ENCODE results near the gene GAL3ST1. TPM values are rescaled to one million over a fixed set of nuclear protein-coding genes. Genes with fewer than 3 reads are reported as not detected.

The GAL3ST1 gene
- total and polyA plus RNA-seq, 10 of the 15 experiments (the other 5 are each of a cell fraction or from before 2014, with no cell fraction given), result not detected

- ATAC-seq (peak; percentile 79), DNase-seq (ENCODE audit: low read depth, low spot score) (no peak), FAIRE-seq (no peak)
- no TSS peak for BruUV-seq (replicated peaks)
- ChIA-PET CTCF (interaction anchor here (0.7 to 6.4 kb wide), 23 partner anchors 9 to 319 kb away, joined by 3 to 51 read pairs (median 4); partner anchors contain the start of genes PES1 and SLC35E4), RAD21 (ENCODE audit: unreplicated experiment) (interaction anchor here (0.6 to 4.7 kb wide), 9 partner anchors 15 to 216 kb away, joined by 3 to 58 read pairs (median 5); partner anchors contain the start of genes PES1 and SLC35E4), POLR2A (interaction anchor here (0.6 to 1.3 kb wide), 6 partner anchors 9 to 183 kb away, joined by 3 to 7 read pairs (median 4); partner anchors contain the start of gene SLC35E4), SMC1A (ENCODE audit: uncharacterized antibody, unreplicated experiment) (interaction anchor here (0.7 to 3.6 kb wide), 11 partner anchors 12 to 314 kb away, joined by 3 to 18 read pairs (median 3); no protein-coding TSS in a partner anchor)
- WGBS (ENCODE audit: insufficient coverage, insufficient replicate concordance, low lambda C conversion rate, missing lambda C conversion rate), result 12% methylated on average over 22 of the region's 24 CpGs
- H3K9me3 ChIP-seq (replicated peaks; ENCODE audit: control insufficient read depth, insufficient read depth, low read length), result no peaks in the 10 kb centered on the region
- H3K9ac ChIP-seq (ENCODE audit: control insufficient read depth, insufficient read depth, low read length), result peak within 1 kb of the TSS; percentile 66
- peak within 1 kb of the TSS; percentile 54 for H3K27ac ChIP-seq (ENCODE audit: control insufficient read depth, insufficient read depth)
- H3K4me2 ChIP-seq (ENCODE audit: control insufficient read depth, insufficient read depth), result peak within 1 kb of the TSS; percentile 97
- H3K36me3 ChIP-seq (ENCODE audit: control insufficient read depth in 2 of 2, insufficient read depth in 2 of 2, low read length in 1 of 2), result no peaks in the 10 kb centered on the region
- H4K20me1 ChIP-seq (ENCODE audit: control insufficient read depth, insufficient read depth), result no peaks in the 10 kb centered on the region
- no peaks in the 10 kb centered on the region for H3K79me2 ChIP-seq (ENCODE audit: control insufficient read depth, insufficient read depth, low read length)
- H3K27me3 ChIP-seq (replicated peaks in 1 of 2; ENCODE audit: control insufficient read depth in 2 of 2, insufficient read depth in 2 of 2, low read length in 1 of 2), result no peaks in the 10 kb centered on the region
- peak within 1 kb of the TSS; percentile 66 for H3K4me3 ChIP-seq
- intact Hi-C loops (cut with micrococcal nuclease; ENCODE audit: unreplicated experiment), result no loop called here
- peaks cover 51% of the 10 kb centered on the region for H3K4me1 ChIP-seq (ENCODE audit: control insufficient read depth, insufficient read depth, low read length)
- H2AFZ ChIP-seq (ENCODE audit: control insufficient read depth, low read depth, low read length), result peak within 1 kb of the TSS; percentile 93
- in situ Hi-C loops (cut with MboI), result no loop called here
- TF ChIP-seq EED (IDR thresholded peaks at IDR 0.05; ENCODE audit: low read depth) (peak; percentile 68), SIN3A (IDR thresholded peaks at IDR 0.05; ENCODE audit: low read depth, low read length) (no peak), ATF3 (IDR thresholded peaks at IDR 0.05; ENCODE audit: borderline replicate concordance, extremely low read depth, low read depth, low read length) (peak; percentile 70; the same call in 1 of the 2 replicates), MXI1 (IDR thresholded peaks at IDR 0.05; ENCODE audit: low read depth, low read length) (0 out of 2 replicates have a peak, but pooled peaks have one; percentile 2), PBX3 (IDR thresholded peaks at IDR 0.05; ENCODE audit: insufficient replicate concordance, low read depth, low read length) (no peak), E4F1 (IDR thresholded peaks at IDR 0.05; ENCODE audit: borderline replicate concordance, partially characterized antibody) (no peak), CHD4 (IDR thresholded peaks at IDR 0.05) (no peak), CTCF (IDR thresholded peaks at IDR 0.05 in 2 of 3, conservative IDR thresholded peaks at IDR 0.05 in 1 of 3; ENCODE audit: control insufficient read depth in 2 of 3, extremely low read depth in 1 of 3, insufficient read depth in 1 of 3, low read depth in 3 of 3, low read length in 3 of 3) (0 out of 6 replicates have a peak, but pooled peaks of 1 of the 3 experiments have one; percentile 12), RUNX3 (IDR thresholded peaks at IDR 0.05; ENCODE audit: low read length) (peak; percentile 71), RELA (IDR thresholded peaks at IDR 0.05; ENCODE audit: borderline replicate concordance, partially characterized antibody) (no peak), BCL11A (IDR thresholded peaks at IDR 0.05; ENCODE audit: low read depth, low read length) (no peak), CBFB (IDR thresholded peaks at IDR 0.05; ENCODE audit: low read depth) (peak; percentile 37; the same call in 1 of the 2 replicates), HDAC2 (IDR thresholded peaks at IDR 0.05) (no peak), ZBED1 (IDR thresholded peaks at IDR 0.05; ENCODE audit: borderline replicate concordance) (no peak), RCOR1 (conservative IDR thresholded peaks at IDR 0.05; ENCODE audit: low read depth, low read length) (no peak), SREBF1 (IDR thresholded peaks at IDR 0.05; ENCODE audit: low read length) (no peak)
Measured at GRCh38 chr22:30606455-30607299, 32.2 kb upstream of the GAL3ST1 start, which contains the start of gene TCN2. Gene TCN2 (plus strand): TSS chr22:30607174. CDS start chr22:30607332, 158 bp downstream.

Data from GM12878 (cell line).